GM19193 (cell line): ENCODE results near the gene SSBP3.

Experiments used
- POLR2A ChIP-seq: IDR thresholded peaks from 4 replicates; pipeline ENCODE4 v1.6.1; 2011; ENCODE audit not compliant: insufficient read depth, insufficient read length; ENCODE audit errors: extremely low read depth

SSBP3 gene

GRCh38 chr1:54353959-54354358 lies 52.2 kb downstream of the SSBP3 start:
- TF ChIP-seq POLR2A: no peak

- no peak for TF ChIP-seq POLR2A
These were observed 53.4 kb downstream of the SSBP3 start for GRCh38 chr1:54352755-54353154.

- no peak for TF ChIP-seq POLR2A
These were observed 55.8 kb downstream of the SSBP3 start for GRCh38 chr1:54350360-54350759.

GRCh38 chr1:54348700-54349021 lies 57.5 kb downstream of the SSBP3 start:
- no peak for TF ChIP-seq POLR2A

GRCh38 chr1:54347955-54348699 lies 58.1 kb downstream of the SSBP3 start:
- no peak for TF ChIP-seq POLR2A

GRCh38 chr1:54347261-54347954 lies 58.8 kb downstream of the SSBP3 start:
- TF ChIP-seq POLR2A: no peak

- TF ChIP-seq POLR2A: no peak
These were observed 61.1 kb downstream of the SSBP3 start for GRCh38 chr1:54345116-54345515.

- TF ChIP-seq POLR2A: no peak
These were observed 63.2 kb downstream of the SSBP3 start for GRCh38 chr1:54342742-54343687.

GRCh38 chr1:54342288-54342687 lies 63.9 kb downstream of the SSBP3 start:
- no peak for TF ChIP-seq POLR2A

GRCh38 chr1:54341763-54342162 lies 64.4 kb downstream of the SSBP3 start:
- TF ChIP-seq POLR2A: no peak

GRCh38 chr1:54340878-54341277 lies 65.3 kb downstream of the SSBP3 start:
- no peak for TF ChIP-seq POLR2A

GRCh38 chr1:54340434-54340833 lies 65.8 kb downstream of the SSBP3 start:
- TF ChIP-seq POLR2A: no peak

- TF ChIP-seq POLR2A: no peak
These were observed 67.1 kb downstream of the SSBP3 start for GRCh38 chr1:54339126-54339525.

- no peak for TF ChIP-seq POLR2A
These were observed 67.7 kb downstream of the SSBP3 start for GRCh38 chr1:54338464-54338863.

GRCh38 chr1:54337928-54338327 lies 68.3 kb downstream of the SSBP3 start:
- no peak for TF ChIP-seq POLR2A
